NCI-H1436 treated with DMSO at 0.1 percent for 48 hours (cell line): Measurements from ENCODE around the gene NT5C.

Experiments used
- DNase-seq: peaks from one replicate; lab custom pipeline; 2025; lab: John Stamatoyannopoulos, UW

The NT5C gene

GRCh38 chr17:75116737-75117136 lies 14.8 kb downstream of the NT5C start:
- DNase-seq: no peak

GRCh38 chr17:75115555-75115954 lies 16.0 kb downstream of the NT5C start:
- no peak for DNase-seq

DNA sequence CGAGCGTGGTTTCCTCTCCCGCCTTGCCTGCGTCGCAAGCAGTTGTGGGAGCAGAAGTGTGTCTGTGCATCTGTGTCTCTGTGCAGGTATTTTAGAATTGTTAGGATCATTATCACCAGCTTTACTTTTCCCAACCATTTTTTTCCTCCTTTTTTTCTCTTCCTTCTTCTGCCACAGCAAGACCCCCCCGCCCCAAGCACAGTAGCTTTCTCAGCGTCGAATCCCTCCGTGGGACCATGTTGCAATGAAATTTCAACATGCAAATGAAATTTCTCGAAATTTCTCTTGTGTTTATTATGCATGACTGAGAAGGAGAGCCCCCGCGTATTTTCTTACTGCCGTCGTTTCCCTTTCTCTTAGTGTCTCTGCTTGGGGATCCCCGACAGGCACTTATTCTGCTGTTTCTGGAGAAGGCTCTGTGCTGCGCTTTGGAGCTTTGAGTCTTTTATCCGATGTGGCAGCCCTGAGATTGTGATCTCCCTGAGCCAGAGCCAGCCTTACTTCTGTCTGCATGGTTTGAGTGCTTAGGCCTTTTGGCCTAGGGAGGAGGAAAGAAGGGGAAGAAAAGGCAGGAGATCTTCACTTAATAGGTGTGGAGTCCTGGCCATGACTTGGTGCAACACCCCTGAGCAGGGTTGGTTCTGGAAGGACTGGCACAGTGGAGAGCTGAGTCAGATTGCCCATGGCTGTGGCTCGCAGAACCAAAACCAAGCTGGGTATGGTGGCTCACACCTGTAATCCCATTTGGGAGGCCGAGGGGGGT lies 16.8 kb downstream of the NT5C start:
- no peak for DNase-seq

GRCh38 chr17:75113798-75114551 lies 17.6 kb downstream of the NT5C start:
- peak; percentile 54 for DNase-seq

GRCh38 chr17:75111777-75112335 lies 19.7 kb downstream of the NT5C start:
- DNase-seq: no peak

- DNase-seq: no peak
Observed at GRCh38 chr17:75110234-75110937, 21.2 kb downstream of the NT5C start.

DNA sequence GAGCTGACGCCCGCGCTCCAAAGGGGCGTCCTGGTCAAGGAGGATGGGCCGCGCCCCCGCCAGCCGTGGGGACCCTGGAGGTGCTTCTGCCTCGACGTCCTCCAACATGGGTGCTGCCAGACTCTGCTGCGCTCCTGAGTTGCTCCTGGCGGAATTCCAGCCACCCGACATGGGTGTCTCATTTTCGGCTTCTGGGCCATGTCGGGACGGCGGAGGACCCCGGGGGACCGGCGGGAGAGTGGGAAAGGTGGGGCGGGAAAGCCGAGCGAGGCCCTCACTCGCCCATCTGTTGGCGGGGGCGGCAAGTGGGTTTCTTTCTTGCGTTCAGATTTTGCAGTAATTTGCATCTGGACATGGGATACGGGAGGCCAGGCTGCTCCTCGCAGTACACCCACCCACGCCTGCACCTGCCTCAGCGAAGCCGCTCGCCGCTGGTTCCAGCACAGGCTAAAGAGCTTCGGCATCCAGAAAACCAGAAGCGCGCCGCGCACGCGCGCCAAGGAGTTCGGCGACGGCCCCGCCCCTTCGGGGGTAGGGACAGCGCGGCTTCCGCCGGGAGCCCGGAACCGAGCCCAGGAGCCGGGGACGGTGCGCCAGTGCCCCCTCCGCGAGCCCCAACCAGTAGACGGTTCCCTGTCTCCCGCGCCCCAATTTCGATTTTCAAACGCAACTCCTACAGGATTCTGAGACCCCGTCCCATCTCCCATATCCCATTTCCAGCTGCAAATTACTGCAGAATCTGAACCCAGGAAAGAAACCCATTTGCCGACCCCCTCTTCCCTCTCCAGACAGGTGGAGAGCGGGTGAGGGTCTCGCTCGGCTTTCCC lies 21.9 kb downstream of the NT5C start, which contains the start of gene ARMC7:
Gene ARMC7 (plus strand): TSS at position 563 of the 827 bp plus-strand sequence. CDS start 320 bp downstream, outside the sequence.
- peak; percentile 48 for DNase-seq

DNA sequence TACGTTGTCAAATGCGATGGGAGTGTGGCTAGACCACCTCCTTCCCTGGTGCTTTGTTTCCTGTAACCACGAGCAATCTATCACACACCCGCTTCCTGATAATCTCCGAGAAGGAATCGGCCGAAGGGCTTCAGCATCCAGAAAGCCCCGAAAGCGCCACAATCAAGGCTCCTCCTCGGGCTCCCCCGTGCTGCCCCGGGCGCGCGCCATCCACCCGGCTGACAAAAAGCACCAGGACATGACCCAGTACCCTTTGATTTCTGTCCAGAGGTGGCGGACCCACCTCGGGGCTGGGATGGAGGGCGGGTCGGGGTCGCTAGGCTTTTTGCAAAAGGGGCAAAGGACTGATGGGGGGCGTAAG lies 22.5 kb downstream of the NT5C start:
- no peak for DNase-seq

- no peak for DNase-seq
Observed at GRCh38 chr17:75108193-75108592, 23.3 kb downstream of the NT5C start.

DNA sequence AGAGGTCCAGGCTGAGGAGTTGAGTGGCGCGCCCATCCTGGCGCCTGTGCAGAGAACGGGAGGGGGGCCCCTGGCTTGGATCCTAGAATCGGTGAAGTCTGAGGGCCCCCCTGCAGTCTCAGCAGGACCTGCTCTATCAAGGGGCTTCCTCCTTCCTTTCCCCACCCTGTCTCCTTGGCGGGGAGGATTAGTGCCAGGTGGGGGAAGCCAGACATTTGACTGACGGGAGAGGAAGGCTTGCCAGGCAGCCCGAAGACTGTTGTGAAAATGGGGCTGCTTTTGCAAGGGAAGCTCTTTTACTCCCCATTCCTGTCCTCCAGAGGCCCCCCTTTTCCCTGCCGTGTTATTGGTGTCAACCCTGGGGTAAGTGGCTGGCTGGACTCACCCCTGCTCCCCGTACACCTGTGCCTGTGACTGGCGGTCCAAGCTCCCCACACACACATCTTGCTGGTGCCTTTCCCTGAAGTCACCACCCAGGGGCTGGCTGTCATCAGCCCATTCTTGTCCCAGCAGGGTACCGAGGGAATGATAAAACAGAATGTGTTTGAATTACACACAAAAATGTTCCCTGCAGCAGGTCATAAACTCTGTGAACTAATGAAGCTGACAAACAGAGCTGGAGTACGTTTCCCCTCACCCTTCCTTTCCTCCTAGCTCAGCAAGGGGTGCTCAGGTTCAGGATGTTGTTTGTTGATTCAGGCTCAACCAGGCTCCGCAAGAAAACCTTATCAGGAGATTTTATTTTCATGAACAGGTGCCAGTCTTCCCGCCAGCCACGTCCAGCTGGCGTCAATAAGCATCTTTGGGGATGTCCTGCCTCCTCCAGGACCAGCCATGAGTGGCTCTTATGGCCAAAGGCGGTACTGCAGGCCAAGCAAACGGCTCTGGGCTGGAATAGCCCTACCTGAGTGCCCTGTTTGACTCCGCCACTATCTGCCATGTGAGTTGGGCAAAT lies 26.1 kb downstream of the NT5C start:
- no peak for DNase-seq

DNA sequence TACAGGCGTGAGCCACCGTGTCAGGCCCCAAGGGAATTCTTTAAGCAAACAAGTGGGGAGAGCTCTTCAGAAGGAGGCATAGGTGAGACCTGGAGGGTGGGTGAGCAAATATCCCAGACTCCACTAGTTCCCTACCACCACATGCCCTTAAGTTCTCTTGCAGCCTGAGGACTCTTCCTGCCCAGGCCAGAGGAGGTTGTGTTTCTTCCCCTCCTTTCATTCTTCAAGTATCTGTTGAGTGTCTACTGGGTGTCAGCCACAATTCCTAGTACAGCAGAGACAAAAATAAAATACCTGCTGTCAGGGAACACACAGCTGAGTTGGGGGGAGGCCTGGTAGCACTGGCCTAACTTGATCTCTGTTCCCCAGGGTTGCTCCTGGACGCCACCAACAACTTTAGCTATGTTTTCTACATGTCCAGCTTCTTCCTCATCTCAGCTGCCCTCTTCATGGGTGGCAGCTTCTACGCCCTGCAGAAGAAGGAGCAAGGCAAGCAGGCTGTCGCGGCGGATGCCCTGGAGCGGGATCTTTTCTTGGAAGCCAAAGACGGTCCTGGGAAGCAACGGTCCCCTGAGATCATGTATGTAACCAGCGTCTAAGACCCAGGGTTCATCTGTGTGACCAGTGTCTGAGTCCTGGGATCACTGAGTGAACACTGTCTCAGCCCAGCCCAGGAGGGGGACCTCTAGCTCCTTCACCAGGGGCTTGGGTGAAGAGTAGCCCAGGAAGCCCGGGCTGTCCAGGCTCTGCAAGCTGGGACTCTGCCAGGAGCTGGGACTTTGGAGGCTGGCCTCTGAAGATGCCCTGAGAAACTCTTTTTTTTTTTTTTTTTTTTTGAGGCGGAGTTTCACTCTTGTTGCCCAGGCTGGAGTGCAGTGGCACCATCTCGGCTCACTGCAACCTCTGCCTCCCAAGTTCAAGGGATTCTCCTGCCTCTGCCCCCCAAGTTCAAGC lies 27.7 kb downstream of the NT5C start:
- no peak for DNase-seq

- DNase-seq: peak; percentile 19
Observed at GRCh38 chr17:75102385-75102821, 29.1 kb downstream of the NT5C start.

GRCh38 chr17:75099881-75100595 lies 31.5 kb downstream of the NT5C start:
- no peak for DNase-seq

DNA sequence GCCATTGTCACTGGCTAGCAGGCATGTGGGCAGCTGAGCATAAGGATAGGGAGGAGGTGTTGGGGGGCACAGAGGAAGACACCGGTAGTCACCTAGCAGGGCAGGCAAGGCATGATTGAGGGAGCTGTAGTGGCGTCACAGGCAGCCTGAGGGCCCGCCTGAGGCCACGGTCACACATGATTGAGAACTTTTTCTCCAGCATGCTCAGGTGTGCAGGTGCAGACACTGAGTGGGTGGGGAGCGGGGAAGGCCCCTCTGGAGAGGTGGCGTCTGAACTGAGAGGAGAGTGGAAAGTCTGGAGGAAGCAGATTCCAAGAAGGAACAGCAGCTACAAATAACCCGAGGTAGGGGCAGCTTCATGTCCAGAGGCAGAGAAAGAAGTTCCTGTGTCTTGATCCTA lies 32.7 kb downstream of the NT5C start:
- DNase-seq: no peak

- DNase-seq: no peak
Observed at GRCh38 chr17:75097865-75098264, 33.7 kb downstream of the NT5C start.

DNA sequence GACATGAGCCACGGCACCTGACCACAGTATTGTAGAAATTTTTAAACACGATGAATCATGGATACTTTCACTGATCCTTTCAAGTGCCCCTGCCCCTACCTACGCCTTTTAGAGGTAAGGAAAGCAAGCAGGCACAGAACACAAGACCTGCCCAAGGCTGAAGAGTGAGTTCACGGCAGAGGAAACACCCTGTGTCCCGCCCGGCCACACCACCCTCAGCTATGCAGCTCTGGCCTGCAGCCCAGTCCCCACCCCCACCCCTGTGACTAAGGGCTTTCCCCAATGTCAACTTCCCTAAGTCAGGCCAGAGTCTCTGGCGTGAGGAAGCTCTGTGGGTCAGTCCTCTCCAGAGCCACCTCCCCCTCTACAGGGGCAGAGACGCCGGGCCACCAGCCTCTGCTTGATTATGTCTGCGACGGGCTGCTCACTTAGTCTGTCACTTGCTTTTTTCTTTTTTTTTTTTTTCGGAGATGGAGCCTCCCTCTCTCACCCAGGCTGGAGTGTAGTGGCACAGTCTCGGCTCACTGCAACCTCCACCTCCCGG lies 35.4 kb downstream of the NT5C start:
- DNase-seq: no peak

- DNase-seq: no peak
Observed at GRCh38 chr17:75094871-75095399, 36.6 kb downstream of the NT5C start.
